Glomerular visceral epithelial cell (primary cell): ENCODE results near the gene ZBTB4.
A peak's percentile ranks its signal among the peaks of the same experiment; 100 is the strongest.
"Not testable (repeated sequence)": the region's sequence is repeated elsewhere in the genome, so short reads cannot be mapped to it uniquely, and the experiment has no call there.

ENCODE experiments used
- DNase-seq: peaks from one replicate; pipeline ENCODE4 v3.0.0-alpha.2; 2016; ENCODE audit errors: extremely low spot score

ZBTB4 gene

DNA sequence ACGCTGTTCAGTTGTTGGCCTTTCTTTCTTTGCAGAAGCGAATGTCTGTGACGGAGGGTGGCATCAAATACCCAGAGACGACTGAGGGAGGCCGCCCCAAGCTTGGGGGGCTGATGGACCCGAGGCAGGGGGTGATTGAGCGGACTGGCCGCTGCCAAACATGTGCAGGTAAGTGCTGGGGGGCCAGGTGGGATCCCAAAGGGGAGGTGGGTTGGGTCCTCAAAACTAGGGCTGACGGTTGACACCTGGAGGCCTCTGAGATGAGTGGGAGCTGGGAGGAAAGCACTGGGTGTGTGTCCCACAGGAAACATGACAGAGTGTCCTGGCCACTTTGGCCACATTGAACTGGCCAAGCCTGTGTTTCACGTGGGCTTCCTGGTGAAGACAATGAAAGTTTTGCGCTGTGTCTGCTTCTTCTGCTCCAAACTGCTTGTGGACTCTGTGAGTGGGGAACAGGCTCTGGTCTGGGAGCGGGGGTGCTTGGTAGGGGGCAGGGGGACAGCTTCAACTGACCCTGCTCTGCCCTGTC is 16.5 kb upstream of the ZBTB4 start:
- no peak for DNase-seq

DNA sequence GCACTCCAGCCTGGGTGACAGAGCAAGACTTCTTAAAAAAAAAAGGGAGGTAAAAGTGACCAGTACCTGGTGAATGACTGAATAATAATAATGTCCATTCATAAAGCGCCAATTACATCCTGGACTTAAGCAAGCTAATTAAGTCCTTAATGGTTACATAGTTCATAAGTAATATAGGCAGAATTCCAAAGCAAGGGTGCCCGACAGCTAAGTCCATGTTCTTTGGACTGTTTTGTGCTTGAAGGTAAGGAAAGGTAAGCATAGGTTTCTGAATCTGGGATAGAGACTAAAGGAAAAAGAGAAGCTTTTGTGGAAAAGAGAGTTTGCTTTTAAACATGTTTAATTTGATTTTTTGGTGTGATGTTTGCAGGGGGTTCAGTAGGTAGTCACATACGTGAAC is 14.5 kb upstream of the ZBTB4 start:
- DNase-seq: no peak

DNA sequence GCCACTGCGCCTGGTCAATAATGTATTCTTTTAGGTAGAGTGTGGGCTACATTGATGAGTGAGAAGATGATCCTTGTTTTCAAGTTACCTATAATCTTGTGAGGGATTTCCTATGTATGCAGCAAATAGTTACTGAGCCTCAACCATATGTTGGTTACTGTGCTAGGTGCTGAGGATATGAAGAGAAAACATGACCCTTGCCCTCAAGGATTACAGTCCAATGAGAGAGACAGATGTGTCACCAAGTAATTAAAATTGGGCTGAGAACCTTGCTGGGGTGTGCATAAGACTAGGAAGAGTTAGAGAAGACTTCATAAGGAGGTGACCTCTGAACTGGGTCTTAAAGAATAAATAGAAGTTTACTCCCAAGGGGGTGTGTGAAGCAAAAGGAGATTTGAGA is 12.2 kb upstream of the ZBTB4 start:
- no peak for DNase-seq

DNA sequence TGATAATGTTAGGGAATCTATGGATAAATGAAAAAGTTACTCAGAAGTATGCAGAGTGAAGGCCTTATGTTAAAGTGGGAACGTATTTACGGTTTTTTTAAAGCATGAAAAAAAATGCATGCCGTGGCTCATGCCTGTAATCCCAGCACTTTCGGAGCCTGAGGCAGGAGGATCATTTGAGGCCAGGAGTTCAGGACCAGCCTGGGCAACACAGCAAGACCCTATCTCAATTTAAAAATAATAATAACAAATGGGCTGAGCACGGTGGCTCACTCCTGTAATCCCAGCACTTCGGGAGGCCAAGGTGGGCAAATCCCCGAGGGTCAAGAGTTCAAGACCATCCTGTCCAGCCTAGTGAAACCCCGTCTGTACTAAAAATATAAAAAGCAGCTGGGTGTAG is 10.7 kb upstream of the ZBTB4 start:
- no peak for DNase-seq

DNA sequence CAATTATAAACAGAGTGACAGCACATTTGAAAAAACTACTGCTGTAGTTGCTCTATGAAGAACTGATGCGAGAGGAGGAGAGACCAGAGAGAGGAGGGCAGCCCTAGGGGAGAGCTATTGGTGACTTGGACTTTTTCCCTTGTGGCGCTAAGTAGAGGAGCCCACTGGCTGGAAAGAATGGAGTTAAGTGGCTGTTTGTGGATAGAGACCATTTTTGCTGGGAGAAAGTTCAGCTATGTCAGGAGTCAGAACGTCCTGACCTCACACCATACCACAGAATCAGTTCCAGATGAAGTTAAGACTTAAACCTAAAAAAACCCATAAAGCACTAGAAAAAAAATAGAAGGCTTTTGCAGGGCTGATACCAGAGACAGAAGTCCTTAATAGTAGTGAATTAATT is 6.8 kb upstream of the ZBTB4 start:
- DNase-seq: peak; percentile 18

DNA sequence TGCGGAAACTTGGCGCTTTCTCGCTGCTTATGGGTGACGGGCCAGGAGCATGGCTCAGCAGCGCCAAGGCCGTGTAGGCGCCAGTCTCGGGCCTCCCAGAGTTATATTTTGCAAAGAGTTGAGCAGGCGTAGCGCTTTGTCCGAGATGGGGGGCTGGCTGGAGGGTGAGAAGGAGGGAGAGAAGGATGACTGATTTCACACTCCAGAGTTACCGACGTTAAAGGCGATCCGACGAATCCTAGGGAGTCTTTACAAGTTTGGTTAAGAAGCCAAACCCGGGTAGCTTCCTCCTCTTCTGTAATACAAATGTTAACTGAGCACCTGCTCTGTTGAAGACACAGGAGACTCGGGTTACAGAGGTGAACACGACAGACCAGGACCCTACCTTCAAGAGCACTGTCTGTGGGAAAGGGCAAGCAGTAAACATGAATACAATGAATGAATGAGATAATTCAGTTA is 5.5 kb upstream of the ZBTB4 start:
- DNase-seq: no peak

DNA sequence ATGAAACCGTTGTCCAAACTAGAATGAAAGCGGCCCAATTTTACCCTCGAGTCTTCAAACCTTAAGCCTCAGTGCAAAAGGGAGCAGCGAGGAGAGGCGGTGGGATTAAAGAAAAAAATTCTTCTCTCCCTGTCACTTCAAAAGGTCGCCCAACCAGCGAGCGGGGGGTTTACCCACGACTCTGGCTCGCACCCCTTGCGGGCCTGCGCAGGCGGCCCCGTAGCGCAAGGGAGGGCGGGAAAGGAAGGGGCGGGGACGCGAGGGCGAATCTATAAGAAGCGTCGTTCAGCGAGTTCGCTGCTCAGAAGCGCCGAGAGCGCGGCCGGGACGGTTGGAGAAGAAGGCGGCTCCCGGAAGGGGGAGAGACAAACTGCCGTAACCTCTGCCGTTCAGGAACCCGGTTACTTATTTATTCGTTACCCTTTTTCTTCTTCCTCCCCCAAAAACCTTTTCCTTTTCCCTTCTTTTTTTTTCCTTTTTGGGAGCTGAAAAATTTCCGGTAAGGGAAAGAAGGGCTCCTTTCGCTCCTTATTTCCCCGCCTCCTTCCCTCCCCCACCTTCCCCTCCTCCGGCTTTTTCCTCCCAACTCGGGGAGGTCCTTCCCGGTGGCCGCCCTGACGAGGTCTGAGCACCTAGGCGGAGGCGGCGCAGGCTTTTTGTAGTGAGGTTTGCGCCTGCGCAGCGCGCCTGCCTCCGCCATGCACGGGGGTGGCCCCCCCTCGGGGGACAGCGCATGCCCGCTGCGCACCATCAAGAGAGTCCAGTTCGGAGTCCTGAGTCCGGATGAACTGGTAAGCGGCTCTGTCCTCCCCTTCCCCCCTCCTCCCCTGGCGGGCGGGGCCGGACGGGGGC is 4.9 kb upstream of the ZBTB4 start, which contains the start of gene POLR2A:
Gene POLR2A (plus strand): TSS at position 300 of the 852 bp plus-strand sequence.
- peak; percentile 99 for DNase-seq

DNA sequence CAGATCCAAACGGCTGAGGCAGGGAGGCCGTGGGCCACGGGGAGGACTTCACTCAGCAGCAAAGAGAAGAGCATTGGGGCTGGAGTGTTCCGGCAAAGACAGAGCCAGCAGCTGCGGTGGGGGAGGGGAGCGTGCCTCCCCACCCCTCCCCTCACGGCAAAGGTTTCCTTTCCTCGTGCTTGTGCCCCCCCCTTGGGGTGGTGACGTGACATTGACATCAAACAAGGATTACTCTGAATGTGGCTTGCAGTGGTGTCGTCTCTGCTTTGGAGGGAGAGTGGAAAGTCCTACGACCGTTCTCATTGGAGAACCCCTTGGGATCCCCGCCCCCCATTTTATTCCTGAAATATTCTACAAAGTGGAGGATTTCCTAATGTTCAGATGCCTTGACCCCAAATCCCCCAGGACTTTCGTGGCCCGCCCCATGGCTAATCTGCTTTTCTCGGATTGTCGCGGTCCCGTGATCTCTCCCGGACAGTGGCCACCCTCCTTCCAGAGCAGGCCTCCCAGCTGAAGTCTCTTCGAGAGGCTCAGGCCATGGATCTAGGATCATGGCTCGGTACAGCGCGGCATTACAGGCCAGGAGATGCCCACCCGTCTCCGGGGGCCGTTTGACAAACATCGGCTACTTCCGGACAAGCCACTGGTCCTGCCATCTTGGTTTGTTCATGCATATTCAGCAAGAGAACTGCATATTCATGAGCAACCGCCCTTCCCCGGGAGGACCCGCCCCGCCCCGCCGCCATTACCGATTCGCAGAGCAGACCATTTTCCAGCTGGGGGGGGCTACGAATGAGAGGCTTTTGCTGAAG is 4.0 kb upstream of the ZBTB4 start:
- DNase-seq: peak; percentile 95

DNA sequence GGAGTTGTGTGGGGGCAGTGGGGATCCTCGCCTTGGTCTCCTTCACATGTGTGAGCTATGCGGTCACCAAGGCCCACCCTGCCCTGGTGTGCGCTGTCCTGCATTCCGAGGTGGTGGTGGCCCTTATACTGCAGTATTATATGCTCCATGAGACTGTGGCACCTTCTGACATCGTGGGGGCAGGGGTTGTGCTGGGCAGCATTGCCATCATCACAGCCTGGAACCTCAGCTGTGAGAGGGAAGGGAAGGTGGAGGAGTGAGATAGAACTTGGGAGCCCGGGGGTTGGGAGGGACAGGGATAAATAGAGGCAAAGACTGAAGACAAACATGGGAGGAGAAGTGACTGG is 3.3 kb upstream of the ZBTB4 start:
- not testable (repeated sequence) for DNase-seq

DNA sequence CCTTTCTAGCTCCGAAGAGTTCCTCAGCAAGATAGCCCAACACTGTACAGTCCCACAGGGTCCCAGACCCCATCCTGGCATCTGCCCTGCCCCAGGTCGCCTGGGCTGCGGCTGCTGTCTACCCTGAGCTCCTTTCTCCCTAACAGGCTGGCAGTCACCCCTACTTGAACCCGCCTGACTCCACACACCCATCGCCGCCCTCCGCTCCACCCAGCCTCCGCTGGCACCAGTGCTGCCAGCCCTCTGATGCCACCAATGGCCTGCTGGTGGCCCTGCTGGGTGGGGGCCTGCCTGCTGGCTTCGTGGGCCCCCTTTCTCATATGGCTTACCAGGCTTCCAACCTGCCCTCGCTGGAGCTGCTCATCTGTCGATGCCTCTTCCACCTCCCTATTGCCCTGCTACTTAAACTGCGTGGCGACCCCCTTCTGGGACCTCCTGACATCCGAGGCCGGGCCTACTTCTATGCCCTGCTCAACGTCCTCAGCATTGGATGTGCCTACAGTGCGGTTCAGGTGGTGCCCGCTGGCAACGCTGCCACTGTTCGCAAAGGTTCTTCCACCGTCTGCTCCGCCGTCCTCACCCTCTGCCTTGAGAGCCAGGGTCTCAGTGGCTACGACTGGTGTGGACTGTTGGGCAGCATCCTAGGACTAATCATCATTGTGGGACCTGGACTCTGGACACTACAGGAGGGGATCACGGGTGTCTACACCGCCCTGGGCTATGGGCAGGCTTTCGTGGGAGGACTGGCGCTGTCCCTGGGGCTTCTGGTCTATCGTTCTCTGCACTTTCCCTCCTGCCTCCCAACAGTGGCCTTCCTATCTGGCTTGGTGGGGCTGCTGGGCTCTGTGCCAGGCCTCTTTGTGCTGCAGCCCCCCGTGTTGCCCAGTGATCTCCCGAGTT is 2.7 kb upstream of the ZBTB4 start:
- not testable (repeated sequence) for DNase-seq

DNA sequence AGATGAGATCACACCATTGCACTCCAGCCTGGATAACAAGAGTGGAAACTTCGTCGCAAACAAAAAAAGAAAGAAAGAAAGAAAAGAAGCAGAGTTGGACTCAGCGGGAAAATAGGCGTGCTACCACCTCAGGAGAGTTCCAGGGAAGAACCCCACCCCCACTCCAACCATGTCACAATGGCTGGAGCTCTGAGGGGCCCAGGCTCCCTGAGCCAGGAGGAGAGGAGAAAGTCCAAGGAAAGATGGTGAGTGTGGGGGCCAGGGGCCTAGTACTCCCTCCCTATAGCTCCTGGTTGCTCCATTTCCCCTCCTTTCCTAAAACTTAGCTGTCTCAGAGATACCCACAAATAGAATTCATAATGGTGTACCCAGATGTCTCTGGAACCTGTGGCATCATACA is 1.8 kb upstream of the ZBTB4 start, which contains the start of gene SLC35G6:
Gene SLC35G6 (plus strand): TSS at position 172 of the 400 bp plus-strand sequence. CDS start 71 bp downstream, at position 243.
- not testable (repeated sequence) for DNase-seq

DNA sequence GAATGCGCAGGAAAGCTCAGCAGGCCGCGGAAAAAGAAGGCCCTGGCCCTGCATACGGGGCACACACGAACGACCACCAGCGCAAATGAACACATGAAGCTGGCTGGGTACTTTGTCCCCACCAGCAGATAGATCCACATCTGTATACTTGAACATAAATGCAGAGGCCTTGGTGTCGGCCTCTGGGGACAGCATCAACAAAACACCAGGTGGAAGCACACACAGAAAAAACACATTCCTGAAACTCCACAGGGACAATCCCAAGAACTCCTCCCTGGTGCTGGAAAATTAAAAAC is 606 bp upstream of the ZBTB4 start:
- DNase-seq: no peak

DNA sequence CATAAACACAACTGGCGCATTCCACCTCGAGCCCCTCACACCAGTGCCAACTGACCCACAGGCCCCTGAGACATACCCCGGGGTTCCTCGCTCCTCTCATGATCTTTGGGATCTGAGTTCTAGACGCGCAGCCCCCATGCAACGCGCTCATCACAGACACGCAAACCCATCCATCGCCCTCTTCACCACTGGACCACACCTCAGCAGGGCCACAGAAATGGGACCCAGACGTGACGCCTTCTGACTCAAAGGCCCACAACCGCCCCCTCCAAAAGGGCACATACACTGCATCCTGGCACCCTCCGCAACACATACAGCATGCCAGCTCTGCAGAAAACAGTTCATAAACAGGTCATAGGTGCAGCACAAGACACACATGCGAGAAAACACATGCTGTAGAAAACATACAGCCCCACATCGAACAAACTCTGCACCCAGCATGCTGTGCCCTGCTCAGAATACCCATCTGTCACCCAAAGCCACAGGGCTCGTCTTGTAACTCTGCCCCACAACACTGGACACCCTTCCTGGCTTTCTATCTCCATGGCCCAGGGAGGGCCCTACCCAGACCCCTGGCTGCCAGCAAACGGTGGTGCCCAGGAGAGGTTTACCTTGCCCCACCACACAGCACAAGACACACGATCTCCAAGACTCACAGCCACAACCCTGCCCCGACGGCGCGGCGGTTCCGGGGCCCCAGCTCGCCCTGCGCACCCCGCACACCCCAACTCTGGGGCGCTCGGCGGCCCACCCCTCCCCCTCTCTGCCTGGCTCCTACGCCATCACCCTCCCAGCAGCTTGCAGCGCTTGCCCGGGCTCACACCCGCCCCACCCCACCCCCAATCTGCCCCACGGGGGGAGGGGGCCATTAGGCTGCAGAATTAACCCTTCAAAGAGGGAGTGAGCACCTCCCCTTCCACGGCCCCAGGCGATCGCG is 887 bp downstream of the ZBTB4 start:
- peak; percentile 48 for DNase-seq

DNA sequence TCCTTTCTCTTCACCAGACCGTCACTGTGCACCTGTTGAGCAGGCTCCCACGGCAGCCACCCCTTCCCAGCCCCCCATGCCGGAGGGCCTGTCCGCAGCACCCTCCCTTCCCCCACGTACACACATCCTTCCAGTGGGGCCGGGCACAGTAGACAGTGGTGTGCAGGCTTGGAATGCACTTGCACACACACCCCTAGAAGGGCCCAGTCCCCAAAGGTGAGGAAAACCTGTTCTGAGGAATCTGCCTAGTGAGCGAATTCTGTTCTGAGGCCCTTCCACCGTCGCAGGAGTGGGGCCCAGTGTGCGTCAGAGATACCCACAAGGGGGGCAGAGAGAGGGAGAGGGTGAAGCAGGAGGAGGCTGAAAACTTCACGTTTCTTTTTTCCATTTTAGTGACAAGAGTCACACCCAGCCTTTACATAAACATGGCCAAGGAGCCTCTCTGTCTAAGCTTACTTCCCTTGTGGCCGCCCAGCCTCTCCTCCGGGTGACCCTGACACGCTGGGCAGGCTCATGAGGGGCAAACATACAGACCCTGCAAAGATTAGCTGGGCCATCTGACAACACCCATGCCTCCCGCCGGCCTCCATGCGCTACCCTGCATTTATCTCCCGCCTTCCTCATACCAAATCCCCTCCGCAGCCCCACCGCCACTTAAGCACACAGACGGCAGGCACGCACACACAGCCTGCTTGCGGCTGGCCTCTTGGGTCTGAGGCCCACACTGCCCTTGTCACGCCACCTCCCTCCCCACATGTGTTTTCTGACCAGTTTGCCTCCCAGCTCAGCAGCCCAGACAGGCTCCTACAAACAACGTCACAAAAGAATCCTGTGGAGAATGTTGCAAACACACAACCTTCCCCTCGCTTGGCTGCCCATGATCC is 1.8 kb downstream of the ZBTB4 start:
- DNase-seq: peak; percentile 82

DNA sequence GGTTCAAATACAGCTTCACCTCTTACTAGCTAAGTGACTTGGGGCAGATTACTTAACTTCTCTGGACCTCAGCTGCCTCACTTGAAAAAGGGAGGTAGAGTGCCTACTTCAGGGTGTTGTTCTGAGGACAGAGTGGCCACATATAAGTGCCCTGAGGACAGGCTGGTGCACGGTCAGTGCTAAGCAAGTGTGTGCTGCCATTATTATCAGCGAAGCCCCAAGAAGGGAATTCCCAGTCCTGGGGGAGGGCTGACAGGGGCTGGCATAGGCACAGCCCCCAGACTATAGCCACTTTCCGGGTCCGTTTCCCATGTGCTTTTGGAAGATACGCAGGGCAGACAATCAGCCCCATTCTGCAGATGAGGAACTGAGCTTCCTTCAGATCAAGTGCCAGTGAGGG is 2.5 kb downstream of the ZBTB4 start:
- DNase-seq: no peak

DNA sequence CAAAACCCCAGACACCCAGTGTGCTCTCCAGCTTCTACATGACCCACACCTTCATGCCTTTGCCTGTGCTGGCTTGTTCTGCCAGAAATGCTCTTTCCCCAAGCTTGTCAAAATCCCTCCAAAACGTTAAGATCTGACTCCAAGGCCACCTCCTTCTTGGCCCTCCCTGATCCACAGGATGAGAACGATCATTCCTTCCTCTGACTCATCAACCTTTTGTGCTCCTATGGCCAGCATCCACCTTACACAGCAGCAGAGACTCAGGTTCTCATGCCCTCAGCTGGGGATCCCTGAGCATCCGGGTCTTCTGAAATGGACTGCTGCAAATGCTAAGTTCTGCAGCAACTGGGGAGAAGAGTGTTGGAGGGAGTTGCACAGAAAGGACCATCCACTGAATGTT is 2.9 kb downstream of the ZBTB4 start:
- DNase-seq: peak; percentile 68

DNA sequence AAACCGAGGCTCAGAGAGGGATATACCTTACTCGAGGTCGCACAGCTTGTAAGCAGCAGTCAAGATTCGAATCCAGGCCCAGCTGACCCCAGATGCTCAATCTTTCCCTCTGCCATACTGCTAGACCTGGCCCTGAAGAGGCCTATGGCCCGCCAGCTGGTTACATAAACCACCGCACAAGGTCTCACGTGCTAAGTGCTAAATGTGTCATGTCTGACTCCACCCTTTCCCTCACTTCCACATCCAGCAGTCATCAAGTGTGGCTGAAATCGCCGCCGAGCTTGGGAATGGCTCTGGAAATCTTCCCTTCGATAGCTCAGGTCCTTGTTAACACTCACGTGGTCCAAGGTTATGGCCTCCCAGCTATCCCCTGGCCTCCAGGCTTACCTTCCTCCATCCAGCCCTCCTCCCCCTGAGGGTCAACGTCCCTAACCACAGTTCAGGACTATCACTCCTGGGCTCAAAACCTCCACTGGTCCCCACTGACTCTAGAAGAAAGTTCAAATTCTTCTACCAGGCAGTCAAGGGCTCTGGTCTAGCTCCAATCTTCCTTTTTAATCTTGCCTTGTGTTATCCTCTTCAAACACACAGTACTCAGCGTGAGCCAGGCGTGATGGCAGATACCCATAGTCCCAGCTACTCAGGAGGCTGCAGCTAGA is 3.5 kb downstream of the ZBTB4 start:
- no peak for DNase-seq

DNA sequence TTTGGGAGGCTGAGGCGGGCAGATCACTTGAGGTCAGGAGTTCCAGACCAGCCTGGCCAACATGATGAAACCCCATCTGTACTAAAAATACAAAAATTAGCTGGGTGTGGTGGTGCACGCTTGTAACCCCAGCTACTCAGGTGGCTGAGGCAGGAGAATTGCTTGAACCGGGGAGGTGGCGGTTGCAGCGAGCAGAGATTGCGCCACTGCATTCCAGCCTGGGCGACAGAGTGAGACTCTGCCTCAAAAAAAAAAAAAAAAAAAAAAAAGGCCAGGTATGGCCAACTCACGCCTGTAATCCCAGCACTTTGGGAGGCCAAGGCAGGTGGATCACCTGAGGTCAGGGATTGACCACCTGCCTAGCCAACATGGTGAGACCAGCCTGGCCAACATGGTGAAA is 4.7 kb downstream of the ZBTB4 start:
- DNase-seq: not testable (repeated sequence)

DNA sequence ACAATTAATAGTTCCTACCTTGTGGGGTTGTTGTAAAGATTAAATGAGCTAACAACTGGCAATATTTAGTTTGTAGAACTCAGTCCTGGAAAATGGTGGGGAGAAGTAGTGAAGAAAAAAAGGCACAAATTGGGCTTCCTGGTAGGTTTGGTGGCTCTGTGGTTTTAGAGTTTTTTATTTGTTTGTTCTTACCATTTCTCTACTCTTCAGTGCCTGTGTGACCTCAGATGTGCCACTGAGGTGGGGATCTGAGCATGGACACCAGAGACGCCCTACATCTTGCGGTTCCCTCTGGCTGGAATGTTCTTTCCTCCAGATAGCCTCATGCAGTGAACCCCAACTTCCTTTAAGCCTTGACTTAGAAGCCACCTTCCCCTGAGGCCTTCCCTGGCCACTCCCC is 7.7 kb downstream of the ZBTB4 start:
- DNase-seq: no peak
